K562 (cell line): ENCODE results near the gene NOSIP. TPM values are rescaled to one million over a fixed set of nuclear protein-coding genes. Genes with fewer than 3 reads are reported as not detected.
A peak's percentile ranks its signal among the peaks of the same experiment; 100 is the strongest.

Experiments used
- ATF7 ChIP-seq: fragments of 450-650 bp; IDR thresholded peaks from 2 replicates; pipeline ENCODE4 v1.7.1; 2014; ENCODE audit warnings: mild to moderate bottlenecking, moderate library complexity
- CBX3 ChIP-seq, 2 experiments: IDR thresholded peaks; 1 replicate in 1 of 2; 2 replicates in 1 of 2; pipeline ENCODE4 v1.6.1; 2012; ENCODE audit warnings: inconsistent platforms in 2 of 2, low read length in 2 of 2, borderline replicate concordance in 1 of 2, control low read depth in 1 of 2
- GATA2 ChIP-seq: sonication (generic); formaldehyde crosslinking; IDR thresholded peaks from 2 replicates; pipeline ENCODE4 v1.4.0; 2020; ENCODE audit warnings: mild to moderate bottlenecking, missing genetic modification reagents
- HMG20A ChIP-seq: fragments of 450-650 bp; formaldehyde crosslinking; conservative IDR thresholded peaks from 2 replicates; pipeline ENCODE4 v1.4.0; 2020; ENCODE audit warnings: mild to moderate bottlenecking, mixed read lengths
- HNRNPLL ChIP-seq: fragments of 200-400 bp; formaldehyde crosslinking; IDR thresholded peaks from 2 replicates; pipeline ENCODE4 v1.6.1; 2017; ENCODE audit warnings: low read length, low read depth, mild to moderate bottlenecking; ENCODE audit not compliant: poor library complexity, severe bottlenecking
- MCM5 ChIP-seq: fragments of 450-650 bp; IDR thresholded peaks from 2 replicates; pipeline ENCODE4 v1.6.1; 2016; ENCODE audit warnings: low read depth
- NCOA6 ChIP-seq: fragments of 450-650 bp; IDR thresholded peaks from 2 replicates; pipeline ENCODE4 v1.6.1; 2017; ENCODE audit warnings: mild to moderate bottlenecking
- PML ChIP-seq: IDR thresholded peaks from 2 replicates; pipeline ENCODE4 v1.6.1; 2012; ENCODE audit warnings: low read length, inconsistent platforms
- SIRT6 ChIP-seq: IDR thresholded peaks from one replicate; pipeline ENCODE4 v1.6.1; 2012; ENCODE audit warnings: low read depth, mild to moderate bottlenecking, control low read depth, inconsistent platforms, low read length, moderate library complexity
- SUPT5H ChIP-seq: fragments of 450-650 bp; IDR thresholded peaks from 2 replicates; pipeline ENCODE4 v1.6.1; 2016
- TARDBP ChIP-seq: fragments of 450-650 bp; IDR thresholded peaks from 2 replicates; pipeline ENCODE4 v1.6.1; 2016
- TGIF2 ChIP-seq: sonication (generic); formaldehyde crosslinking; IDR thresholded peaks from 2 replicates; pipeline ENCODE4 v1.8.1; 2022; ENCODE audit warnings: mild to moderate bottlenecking, missing genetic modification reagents, moderate library complexity
- ZNF197 ChIP-seq: fragments of 200-800 bp; sonication (Bioruptor generic); IDR thresholded peaks from 2 replicates; pipeline ENCODE4 v1.6.1; 2016; ENCODE audit warnings: low read depth, missing genetic modification characterization, missing compliant biosample characterization
- polyA plus RNA-seq, 8 experiments: library from polyadenylated mRNA; depleted of rRNA in 4 of 8; stranded (reverse) in 5 of 8; unstranded in 3 of 8; fragments of >200 nt; fragmentation: Nextera tagmentation in 2 of 8; fragmentation: Illumina TruSeq in 1 of 8; extraction: Ambion mirVana in 2 of 8; extraction: Trizol in 1 of 8; gene quantifications; 2 replicates each; pipeline versions ENCODE4 v1.2.1 to v1.2.3, GENCODE V29; 2011 to 2014; ENCODE audit warnings: inconsistent platforms in 1 of 8, missing spikeins in 1 of 8
- total RNA-seq, 7 experiments: library from RNA; depleted of rRNA in 6 of 7; stranded (reverse); fragments of >200 nt in 6 of 7; fragmentation: Illumina TruSeq in 2 of 7; extraction: Trizol in 2 of 7; gene quantifications; 2 replicates each; pipeline versions ENCODE4 v1.2.1 to v1.2.3, GENCODE V29; 2011 to 2021; ENCODE audit warnings: low replicate concordance in 1 of 7
- TF ChIP-seq, protein P1 (sequence below): fragments of 450-650 bp; conservative IDR thresholded peaks from 2 replicates; pipeline ENCODE4 v1.6.1; 2016; ENCODE audit warnings: missing genetic modification characterization, low read depth, mild to moderate bottlenecking, control low read depth, missing compliant biosample characterization
- TF ChIP-seq, protein P2 (sequence below): fragments of 450-650 bp; IDR thresholded peaks from 2 replicates; pipeline ENCODE4 v1.6.1; 2017; ENCODE audit warnings: antibody characterized with exemption
- TF ChIP-seq, protein P3 (sequence below): sonication (generic); formaldehyde crosslinking; IDR thresholded peaks from 2 replicates; pipeline ENCODE4 v1.8.0; 2023; ENCODE audit warnings: mild to moderate bottlenecking, missing genetic modification reagents
- TF ChIP-seq, protein P4 (sequence below), 2 experiments: fragments of 450-650 bp; conservative IDR thresholded peaks; 2 replicates each; pipeline ENCODE4 v1.6.1; 2017; ENCODE audit warnings: mild to moderate bottlenecking in 2 of 2, moderate library complexity in 2 of 2

NOSIP gene
- total and polyA plus RNA-seq, 9 of the 15 experiments (the other 6 are each of a cell fraction or from before 2014, with no cell fraction given): 14.4 to 153 (median 79.9) TPM

DNA sequence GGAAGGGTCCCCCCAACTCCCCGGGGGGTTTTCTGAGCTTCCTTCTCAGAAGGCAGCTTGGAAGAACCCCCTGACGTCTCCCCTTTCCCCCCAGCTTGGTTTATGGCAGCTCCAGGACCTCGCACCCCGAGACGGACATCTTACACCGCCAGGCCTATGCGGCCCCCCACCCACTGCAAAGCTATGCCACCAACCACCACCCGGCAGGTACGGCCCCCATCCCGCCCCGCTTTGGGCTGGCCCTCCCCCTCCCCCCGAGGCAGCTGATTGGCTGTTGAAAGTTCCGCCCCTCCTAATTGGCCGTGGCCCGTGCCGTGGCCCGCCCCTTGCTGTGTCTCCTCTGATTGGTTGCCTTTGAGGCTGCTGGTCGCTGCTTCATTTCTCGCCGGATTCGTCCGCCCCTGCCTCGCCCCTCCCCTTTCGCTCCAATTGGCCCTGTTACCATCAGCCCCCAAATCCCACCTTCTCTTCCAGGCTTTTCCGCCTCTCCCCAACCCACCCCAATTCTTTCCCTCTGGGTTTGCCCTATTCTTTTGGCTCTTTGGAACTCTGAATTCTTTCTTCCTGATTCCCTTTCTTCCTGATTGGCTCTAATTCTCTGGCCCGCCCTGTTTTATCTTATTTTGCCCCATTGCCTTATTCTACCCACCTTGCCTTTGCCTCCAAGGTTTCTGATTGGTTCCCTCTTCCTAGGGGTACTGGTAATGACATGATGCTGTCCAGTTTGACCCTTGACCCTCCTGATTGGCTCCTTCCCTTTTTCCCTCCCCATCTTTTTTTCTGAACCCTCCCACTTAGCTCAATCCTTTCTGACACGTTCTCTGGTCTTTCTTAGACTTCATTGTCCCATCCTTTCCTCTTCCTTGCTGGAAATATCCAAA lies 13.1 kb upstream of the NOSIP start (continued):
- TF ChIP-seq, protein P1, sequence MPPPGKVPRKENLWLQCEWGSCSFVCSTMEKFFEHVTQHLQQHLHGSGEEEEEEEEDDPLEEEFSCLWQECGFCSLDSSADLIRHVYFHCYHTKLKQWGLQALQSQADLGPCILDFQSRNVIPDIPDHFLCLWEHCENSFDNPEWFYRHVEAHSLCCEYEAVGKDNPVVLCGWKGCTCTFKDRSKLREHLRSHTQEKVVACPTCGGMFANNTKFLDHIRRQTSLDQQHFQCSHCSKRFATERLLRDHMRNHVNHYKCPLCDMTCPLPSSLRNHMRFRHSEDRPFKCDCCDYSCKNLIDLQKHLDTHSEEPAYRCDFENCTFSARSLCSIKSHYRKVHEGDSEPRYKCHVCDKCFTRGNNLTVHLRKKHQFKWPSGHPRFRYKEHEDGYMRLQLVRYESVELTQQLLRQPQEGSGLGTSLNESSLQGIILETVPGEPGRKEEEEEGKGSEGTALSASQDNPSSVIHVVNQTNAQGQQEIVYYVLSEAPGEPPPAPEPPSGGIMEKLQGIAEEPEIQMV: no peak
- TF ChIP-seq SUPT5H (0 out of 2 replicates have a peak, but pooled peaks have one; percentile 34), TARDBP (no peak), ZNF197 (CRISPR knock-in tag) (no peak), GATA2 (no peak), CBX3 (IDR thresholded peaks at IDR 0.05; ENCODE audit: borderline replicate concordance in 1 of 2, low read length in 2 of 2) (no peak), HNRNPLL (no peak), SIRT6 (no peak), PML (no peak), MCM5 (no peak), TGIF2 (CRISPR knock-in tag) (no peak), ATF7 (no peak), NCOA6 (no peak), HMG20A (CRISPR knock-in tag) (no peak)
- TF ChIP-seq, protein P2, sequence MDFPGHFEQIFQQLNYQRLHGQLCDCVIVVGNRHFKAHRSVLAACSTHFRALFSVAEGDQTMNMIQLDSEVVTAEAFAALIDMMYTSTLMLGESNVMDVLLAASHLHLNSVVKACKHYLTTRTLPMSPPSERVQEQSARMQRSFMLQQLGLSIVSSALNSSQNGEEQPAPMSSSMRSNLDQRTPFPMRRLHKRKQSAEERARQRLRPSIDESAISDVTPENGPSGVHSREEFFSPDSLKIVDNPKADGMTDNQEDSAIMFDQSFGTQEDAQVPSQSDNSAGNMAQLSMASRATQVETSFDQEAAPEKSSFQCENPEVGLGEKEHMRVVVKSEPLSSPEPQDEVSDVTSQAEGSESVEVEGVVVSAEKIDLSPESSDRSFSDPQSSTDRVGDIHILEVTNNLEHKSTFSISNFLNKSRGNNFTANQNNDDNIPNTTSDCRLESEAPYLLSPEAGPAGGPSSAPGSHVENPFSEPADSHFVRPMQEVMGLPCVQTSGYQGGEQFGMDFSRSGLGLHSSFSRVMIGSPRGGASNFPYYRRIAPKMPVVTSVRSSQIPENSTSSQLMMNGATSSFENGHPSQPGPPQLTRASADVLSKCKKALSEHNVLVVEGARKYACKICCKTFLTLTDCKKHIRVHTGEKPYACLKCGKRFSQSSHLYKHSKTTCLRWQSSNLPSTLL: peak; percentile 24; the same call in 1 of the 2 replicates
- TF ChIP-seq, protein P3, sequence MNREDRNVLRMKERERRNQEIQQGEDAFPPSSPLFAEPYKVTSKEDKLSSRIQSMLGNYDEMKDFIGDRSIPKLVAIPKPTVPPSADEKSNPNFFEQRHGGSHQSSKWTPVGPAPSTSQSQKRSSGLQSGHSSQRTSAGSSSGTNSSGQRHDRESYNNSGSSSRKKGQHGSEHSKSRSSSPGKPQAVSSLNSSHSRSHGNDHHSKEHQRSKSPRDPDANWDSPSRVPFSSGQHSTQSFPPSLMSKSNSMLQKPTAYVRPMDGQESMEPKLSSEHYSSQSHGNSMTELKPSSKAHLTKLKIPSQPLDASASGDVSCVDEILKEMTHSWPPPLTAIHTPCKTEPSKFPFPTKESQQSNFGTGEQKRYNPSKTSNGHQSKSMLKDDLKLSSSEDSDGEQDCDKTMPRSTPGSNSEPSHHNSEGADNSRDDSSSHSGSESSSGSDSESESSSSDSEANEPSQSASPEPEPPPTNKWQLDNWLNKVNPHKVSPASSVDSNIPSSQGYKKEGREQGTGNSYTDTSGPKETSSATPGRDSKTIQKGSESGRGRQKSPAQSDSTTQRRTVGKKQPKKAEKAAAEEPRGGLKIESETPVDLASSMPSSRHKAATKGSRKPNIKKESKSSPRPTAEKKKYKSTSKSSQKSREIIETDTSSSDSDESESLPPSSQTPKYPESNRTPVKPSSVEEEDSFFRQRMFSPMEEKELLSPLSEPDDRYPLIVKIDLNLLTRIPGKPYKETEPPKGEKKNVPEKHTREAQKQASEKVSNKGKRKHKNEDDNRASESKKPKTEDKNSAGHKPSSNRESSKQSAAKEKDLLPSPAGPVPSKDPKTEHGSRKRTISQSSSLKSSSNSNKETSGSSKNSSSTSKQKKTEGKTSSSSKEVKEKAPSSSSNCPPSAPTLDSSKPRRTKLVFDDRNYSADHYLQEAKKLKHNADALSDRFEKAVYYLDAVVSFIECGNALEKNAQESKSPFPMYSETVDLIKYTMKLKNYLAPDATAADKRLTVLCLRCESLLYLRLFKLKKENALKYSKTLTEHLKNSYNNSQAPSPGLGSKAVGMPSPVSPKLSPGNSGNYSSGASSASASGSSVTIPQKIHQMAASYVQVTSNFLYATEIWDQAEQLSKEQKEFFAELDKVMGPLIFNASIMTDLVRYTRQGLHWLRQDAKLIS (CRISPR knock-in tag): no peak
- TF ChIP-seq, protein P4, sequence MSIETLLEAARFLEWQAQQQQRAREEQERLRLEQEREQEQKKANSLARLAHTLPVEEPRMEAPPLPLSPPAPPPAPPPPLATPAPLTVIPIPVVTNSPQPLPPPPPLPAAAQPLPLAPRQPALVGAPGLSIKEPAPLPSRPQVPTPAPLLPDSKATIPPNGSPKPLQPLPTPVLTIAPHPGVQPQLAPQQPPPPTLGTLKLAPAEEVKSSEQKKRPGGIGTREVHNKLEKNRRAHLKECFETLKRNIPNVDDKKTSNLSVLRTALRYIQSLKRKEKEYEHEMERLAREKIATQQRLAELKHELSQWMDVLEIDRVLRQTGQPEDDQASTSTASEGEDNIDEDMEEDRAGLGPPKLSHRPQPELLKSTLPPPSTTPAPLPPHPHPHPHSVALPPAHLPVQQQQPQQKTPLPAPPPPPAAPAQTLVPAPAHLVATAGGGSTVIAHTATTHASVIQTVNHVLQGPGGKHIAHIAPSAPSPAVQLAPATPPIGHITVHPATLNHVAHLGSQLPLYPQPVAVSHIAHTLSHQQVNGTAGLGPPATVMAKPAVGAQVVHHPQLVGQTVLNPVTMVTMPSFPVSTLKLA (conservative IDR thresholded peaks at IDR 0.05): no peak
